Mucosa of descending colon (tissue), 3 donors: ENCODE measurements around the gene HOXC11. TPM values are rescaled to one million over a fixed set of nuclear protein-coding genes. Genes with fewer than 3 reads are reported as not detected.

Experiments
- ATAC-seq: fragments of 200-7000 bp; cut with Tn5 transposase; one replicate; pipeline ENCODE4 v1.9.1; 2020; ENCODE audit warnings: mild to moderate bottlenecking, moderate library complexity
- DNase-seq, 3 donors: peaks; one replicate each; pipeline ENCODE4 v3.0.0-alpha.2; 2020
- H3K36me3 ChIP-seq: fragments of 200-600 bp; one replicate; pipeline ENCODE4 v1.8.0; 2021; ENCODE audit warnings: low read depth, mild to moderate bottlenecking
- H3K4me1 ChIP-seq: fragments of 200-600 bp; one replicate; pipeline ENCODE4 v1.8.0; 2021; ENCODE audit warnings: low read depth, mild to moderate bottlenecking
- H3K4me3 ChIP-seq: fragments of 200-600 bp; one replicate; pipeline ENCODE4 v1.8.0; 2021; ENCODE audit warnings: mild to moderate bottlenecking
- H3K9me3 ChIP-seq: fragments of 200-600 bp; one replicate; pipeline ENCODE4 v1.8.0; 2021; ENCODE audit warnings: mild to moderate bottlenecking
- intact Hi-C, 2 donors: fragments of 100-400 bp; cut with DNase I in 1 of 2; cut with micrococcal nuclease in 1 of 2; formaldehyde crosslinking; loops; one replicate each; pipeline versions ENCODE4 v1.11.0 to v1.11.1; 2022; cut with DNase I, micrococcal nuclease
- total RNA-seq, 3 donors: library from RNA; stranded (reverse); fragmentation: NEBNext Ultra II Directional in 2 of 3; extraction: Animal tissue kit (Norgen Biotek cat#: 25700) in 2 of 3; gene quantifications; one replicate each; pipeline versions ENCODE4 v1.2.1 to v1.2.4, GENCODE V29; 2021 to 2023
- TF ChIP-seq, protein P1 (sequence below): fragments of 200-600 bp; IDR thresholded peaks from one replicate; pipeline ENCODE4 v1.8.0; 2022; ENCODE audit warnings: antibody characterized with exemption, mild to moderate bottlenecking
- donor health status: DM: no; HTN: no; CAD: no; lungs with moderate emphysema.
- donor health status: DM: no; HTN: no; CAD: no.
- donor health status: DM: no; HTN: yes; CAD: no.

HOXC11 gene
- total RNA-seq, 3 donors from 2014 or later: not detected

GRCh38 chr12:53973236-53974042 lies 513 bp downstream of the HOXC11 start:
- TF ChIP-seq, protein P1, sequence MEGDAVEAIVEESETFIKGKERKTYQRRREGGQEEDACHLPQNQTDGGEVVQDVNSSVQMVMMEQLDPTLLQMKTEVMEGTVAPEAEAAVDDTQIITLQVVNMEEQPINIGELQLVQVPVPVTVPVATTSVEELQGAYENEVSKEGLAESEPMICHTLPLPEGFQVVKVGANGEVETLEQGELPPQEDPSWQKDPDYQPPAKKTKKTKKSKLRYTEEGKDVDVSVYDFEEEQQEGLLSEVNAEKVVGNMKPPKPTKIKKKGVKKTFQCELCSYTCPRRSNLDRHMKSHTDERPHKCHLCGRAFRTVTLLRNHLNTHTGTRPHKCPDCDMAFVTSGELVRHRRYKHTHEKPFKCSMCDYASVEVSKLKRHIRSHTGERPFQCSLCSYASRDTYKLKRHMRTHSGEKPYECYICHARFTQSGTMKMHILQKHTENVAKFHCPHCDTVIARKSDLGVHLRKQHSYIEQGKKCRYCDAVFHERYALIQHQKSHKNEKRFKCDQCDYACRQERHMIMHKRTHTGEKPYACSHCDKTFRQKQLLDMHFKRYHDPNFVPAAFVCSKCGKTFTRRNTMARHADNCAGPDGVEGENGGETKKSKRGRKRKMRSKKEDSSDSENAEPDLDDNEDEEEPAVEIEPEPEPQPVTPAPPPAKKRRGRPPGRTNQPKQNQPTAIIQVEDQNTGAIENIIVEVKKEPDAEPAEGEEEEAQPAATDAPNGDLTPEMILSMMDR: no peak
- DNase-seq: no peak
- intact Hi-C loops: no loop called here
- no peak for ATAC-seq
- no peaks in the 10 kb centered on the region for H3K36me3 ChIP-seq
- peaks cover 3% of the 10 kb centered on the region for H3K4me1 ChIP-seq
- peaks cover 6% of the 10 kb centered on the region for H3K9me3 ChIP-seq
- H3K4me3 ChIP-seq: no peak overlapping the region

- intact Hi-C loops: no loop called here
- Histone ChIP-seq H3K36me3 (no peaks in the 10 kb centered on the region), H3K4me3 (no peak within 1 kb of the TSS), H3K4me1 (peaks cover 8% of the 10 kb centered on the region), H3K9me3 (peaks cover 6% of the 10 kb centered on the region)
- TF ChIP-seq, protein P1: no peak
- DNase-seq: no peak
- ATAC-seq: peak; percentile 19
Measured at GRCh38 chr12:53974084-53975063, 1.4 kb downstream of the HOXC11 start, which contains the start of gene HOTAIR. HOTAIR (minus strand) TSS chr12:53974954.

GRCh38 chr12:53975064-53975471 lies 2.1 kb downstream of the HOXC11 start:
- DNase-seq (no peak), ATAC-seq (no peak)
- no peaks in the 10 kb centered on the region for H3K36me3 ChIP-seq
- H3K4me1 ChIP-seq: peaks cover 8% of the 10 kb centered on the region
- TF ChIP-seq, protein P1: no peak
- H3K9me3 ChIP-seq: peaks cover 6% of the 10 kb centered on the region
- intact Hi-C loops: no loop called here
- H3K4me3 ChIP-seq: no peak overlapping the region

DNA sequence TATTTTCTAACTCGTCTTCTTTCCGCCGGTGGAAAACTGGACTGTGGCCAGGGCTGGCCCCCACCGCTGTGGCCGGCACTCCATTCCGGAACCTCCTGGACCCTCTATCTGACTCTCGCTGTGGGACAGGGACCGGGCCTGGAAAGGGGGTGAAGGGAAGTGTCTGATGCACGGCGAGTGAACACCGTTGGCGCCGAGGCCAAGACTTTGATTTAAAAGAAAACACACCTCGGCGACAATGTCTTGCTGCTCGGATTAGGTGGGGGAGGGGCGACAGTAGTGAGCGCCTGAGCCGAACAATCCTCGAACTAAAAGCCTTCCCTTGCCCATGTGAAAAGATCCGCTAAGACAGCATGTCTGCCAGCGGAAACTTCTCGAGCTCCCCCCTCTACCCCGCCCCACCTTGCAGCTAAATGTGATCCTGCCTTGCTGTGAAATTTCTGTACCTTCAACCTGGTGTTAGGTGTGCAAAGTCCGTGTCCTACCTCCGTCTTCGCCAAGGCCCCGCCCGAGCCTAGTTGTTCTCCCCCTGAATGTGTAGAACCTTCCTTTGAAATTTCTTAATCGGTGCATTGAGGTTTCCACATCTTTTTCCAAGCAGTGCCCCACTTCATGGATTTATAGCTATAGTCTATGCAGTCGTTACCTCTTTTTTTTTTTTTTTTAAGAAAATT lies 2.7 kb downstream of the HOXC11 start:
- Histone ChIP-seq H3K4me1 (peaks cover 8% of the 10 kb centered on the region), H3K9me3 (peaks cover 6% of the 10 kb centered on the region), H3K4me3 (no peak overlapping the region), H3K36me3 (no peaks in the 10 kb centered on the region)
- ATAC-seq (no peak), DNase-seq (no peak)
- intact Hi-C loops: no loop called here
- TF ChIP-seq, protein P1: no peak

GRCh38 chr12:53976172-53976822 lies 3.4 kb downstream of the HOXC11 start:
- DNase-seq (no peak), ATAC-seq (no peak)
- intact Hi-C loops: no loop called here
- peaks cover 8% of the 10 kb centered on the region for H3K4me1 ChIP-seq
- peaks cover 6% of the 10 kb centered on the region for H3K9me3 ChIP-seq
- no peaks in the 10 kb centered on the region for H3K36me3 ChIP-seq
- no peak overlapping the region for H3K4me3 ChIP-seq
- TF ChIP-seq, protein P1: no peak
